HG03135 (cell line): ENCODE measurements around the gene CAMSAP2.
"Not testable (repeated sequence)": the region's sequence is repeated elsewhere in the genome, so short reads cannot be mapped to it uniquely, and the experiment has no call there.

Source experiments
- ATAC-seq: cut with Tn5 transposase; IDR thresholded peaks from one replicate; pipeline ENCODE4 v1.9.1; 2021; ENCODE audit warnings: mild to moderate bottlenecking, moderate library complexity; ENCODE audit not compliant: unreplicated experiment

CAMSAP2 gene

DNA sequence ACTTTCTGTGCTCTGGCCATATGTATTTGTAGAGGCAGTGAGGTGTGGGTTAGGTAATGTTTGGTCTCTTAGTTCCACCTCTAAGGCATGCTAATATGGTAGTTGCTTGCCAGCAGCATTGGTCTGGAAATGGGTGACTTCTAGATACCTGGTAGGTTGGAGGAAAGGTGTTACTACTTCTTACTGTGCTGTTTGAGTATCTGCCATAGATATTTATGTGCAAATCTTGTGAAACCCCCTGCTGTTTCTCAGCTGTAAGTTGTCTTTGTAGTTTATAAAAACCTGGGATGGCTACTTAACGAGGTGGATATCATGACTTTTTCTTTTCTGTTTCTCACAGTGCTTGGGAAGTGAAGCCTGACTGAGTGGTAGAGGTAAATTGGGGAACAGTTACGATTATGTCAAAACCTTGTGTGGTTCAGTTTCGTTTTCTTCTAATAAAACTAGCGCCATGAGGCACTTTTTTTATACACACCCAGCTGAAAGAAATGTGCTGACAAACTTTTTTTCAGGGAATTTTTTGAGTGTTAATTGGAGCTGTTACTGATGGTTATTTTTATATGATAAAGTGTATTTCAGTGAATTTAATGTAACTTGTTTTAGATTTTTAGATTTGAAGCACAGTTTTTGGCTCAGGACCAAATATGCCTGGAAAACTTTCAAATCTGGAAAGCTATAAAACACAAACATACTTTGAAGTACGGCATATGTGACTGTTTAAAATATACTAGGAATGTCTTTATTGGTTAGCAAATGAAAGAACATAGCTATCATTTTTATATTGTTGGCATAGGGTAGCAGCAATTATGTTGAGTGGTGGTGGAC, 42.1 kb downstream of the CAMSAP2 start:
- no peak for ATAC-seq

DNA sequence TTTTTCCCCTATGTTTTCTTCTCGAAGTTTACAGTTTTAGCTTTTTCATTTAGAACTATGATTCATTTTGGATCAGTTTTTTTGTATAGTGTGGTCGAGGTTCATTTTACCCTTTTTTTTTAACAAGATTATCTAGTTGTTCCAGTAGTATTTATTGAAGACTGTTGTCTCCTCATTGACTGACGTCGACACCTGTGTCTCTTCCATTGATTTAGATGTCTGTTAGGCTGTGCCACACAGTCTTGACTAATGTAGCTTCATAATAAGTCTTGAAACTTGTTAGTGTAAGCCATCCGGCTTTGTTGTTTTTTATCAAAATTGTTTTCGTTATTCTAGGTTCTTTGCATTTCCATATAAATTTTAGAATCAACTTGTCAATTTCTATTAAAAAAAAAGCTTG, 45.2 kb downstream of the CAMSAP2 start:
- ATAC-seq = no peak

DNA sequence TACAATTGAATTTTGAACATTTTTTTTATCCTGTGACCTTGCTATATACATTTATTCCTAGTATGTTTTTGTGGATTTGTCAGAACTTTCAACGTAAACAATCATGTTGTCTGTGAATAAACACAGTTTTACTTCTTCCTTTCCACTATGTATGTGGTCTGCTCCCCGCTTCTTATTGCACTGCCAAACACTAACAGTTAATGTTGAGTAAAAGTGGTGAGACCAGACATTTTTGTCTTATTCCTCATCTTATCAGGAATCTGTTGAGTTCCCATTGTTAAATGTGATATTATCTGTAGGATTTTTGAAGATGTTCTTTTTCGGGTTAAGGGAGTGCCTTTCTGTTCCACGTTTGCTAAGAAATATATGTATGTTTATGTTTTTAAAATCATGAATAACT, 45.9 kb downstream of the CAMSAP2 start:
- ATAC-seq = no peak

DNA sequence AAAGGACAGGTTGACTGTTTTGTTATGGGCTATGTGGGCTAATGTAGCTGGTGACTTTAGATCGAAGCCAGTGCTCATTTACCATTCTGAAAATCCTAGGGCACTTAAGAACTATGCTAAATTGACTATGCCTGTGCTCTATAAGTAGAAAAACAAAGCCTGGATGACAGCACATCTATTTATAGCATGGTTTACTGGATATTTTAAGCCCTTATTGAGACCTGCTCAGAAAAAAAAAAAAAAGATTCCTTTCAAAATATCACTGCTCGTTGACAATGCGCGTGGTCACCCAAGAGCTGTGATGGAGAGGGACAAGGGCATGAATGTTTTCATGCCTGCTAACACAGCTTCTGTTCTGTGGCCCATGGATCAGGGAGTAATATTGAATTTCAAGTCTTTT, 48.1 kb downstream of the CAMSAP2 start:
- no peak for ATAC-seq

DNA sequence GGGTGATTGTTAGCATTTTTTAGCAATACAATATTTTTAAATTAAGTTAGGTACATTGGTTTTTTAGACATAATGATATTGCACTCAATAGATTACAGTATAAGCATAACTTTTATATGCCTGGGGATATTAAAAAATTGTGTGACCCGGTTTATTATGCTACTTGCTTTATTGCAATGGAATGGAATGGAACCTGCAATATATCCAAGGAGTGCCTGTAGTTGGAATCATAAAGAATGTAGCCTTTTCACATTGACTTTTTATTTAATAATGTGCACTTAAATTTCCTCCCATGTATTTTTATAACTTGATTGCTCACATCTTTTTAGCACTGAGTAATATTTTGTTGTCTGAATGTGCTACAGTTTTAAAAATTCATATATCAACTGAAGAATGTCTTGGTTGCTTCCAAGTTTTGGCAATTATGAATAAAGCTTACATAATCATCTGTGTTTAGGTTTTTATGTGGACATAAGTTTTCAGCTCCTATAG, 49.2 kb downstream of the CAMSAP2 start:
- no peak for ATAC-seq

DNA sequence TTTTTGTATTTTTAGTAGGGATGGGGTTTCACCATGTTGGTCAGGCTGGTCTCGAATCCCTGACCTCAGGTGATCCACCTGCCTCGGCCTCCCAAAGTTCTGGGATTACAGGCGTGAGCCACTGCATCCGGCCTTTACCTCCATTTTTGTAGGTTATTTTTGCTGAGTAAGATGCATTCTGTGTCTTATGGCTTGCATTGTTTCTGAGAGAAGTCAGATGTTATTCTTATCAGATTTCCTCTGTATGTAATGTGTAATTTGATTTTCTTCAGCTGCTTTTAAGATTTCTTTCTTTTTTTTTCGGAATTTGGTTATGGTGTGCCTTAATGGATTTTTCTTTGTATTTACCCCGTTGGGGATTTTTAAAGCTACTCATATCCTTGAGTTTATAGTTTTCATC, 52.3 kb downstream of the CAMSAP2 start:
- ATAC-seq = not testable (repeated sequence)

DNA sequence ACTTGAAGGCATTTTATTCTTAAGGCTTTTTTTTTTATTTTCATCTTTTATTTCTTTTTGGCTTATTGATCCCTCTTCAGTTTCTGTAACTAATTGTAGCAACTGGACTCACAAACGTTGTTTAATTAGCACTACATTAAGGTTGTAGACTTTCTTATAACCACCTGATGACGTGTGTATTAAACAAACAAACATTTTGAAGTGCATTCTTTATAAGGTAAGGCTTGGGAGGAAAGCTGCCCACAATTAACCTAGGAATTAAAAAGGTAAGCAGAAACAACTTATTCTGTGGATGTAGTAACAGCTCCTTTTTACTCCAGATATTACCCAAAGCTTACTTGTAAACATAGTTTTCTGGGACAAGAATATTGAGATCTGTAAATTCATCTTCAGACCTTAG, 55.0 kb downstream of the CAMSAP2 start:
- no peak for ATAC-seq

DNA sequence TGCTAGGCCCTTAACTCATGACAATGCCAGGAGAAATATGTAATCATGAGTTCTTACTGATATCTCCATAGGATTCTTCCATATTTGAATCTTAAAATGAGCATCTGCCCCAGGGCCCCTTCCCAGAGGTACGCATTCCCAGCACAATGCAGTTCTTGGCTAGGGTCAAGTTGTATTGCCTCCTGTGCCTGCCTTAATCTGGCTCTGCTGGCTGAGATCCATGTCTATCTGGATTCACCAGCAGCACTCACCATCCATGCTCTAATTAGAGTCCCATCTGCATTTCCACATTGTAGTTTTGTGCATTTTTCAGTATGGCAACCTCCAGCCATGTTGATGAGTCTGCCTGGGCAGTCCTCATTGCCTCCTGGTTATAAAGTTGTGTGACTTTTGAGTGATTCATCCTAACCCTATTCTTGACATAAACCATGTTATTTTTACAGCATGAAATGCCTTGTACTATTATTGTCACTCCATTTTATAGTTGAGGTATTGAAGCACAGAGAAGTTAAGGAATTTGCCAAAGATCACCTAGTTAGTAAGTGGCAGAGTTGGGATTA, 55.9 kb downstream of the CAMSAP2 start:
- no peak for ATAC-seq

DNA sequence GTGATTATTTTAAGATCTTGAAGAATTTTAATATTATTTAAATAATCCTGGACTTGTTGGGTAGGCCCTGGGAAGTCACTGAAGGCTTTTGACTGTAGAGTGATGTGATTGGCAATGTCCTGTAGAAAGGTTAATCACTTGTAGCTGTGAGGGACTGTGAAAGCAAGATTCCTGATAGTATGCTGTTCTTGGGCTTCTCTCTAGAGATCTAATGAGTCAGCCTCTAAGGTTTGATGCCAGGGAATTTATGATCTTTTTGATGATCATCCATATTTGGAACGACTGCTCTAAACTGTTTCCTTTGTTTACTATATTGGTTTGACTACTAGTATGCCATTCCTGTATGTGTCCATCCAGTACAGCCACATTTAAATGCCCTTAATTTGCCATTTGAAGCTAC, 56.5 kb downstream of the CAMSAP2 start:
- ATAC-seq = no peak

DNA sequence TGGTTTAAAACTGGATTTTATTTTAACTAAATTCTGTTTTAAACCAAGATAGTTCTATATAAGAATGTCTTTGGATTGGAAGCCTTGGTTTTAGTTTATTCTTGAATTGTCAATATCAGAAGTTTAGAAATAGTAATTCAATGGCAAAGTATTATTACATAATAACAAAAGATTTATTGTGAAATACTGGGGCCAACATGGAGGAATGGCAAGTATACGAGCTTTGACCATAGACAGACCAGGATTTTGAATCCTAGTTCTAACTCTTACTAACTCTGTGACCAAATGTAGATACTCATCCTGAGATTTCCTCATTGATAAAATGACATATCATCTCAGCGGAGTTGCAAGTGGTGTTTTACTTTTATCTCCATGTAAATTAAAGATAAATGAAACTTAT, 63.3 kb downstream of the CAMSAP2 start:
- no peak for ATAC-seq

DNA sequence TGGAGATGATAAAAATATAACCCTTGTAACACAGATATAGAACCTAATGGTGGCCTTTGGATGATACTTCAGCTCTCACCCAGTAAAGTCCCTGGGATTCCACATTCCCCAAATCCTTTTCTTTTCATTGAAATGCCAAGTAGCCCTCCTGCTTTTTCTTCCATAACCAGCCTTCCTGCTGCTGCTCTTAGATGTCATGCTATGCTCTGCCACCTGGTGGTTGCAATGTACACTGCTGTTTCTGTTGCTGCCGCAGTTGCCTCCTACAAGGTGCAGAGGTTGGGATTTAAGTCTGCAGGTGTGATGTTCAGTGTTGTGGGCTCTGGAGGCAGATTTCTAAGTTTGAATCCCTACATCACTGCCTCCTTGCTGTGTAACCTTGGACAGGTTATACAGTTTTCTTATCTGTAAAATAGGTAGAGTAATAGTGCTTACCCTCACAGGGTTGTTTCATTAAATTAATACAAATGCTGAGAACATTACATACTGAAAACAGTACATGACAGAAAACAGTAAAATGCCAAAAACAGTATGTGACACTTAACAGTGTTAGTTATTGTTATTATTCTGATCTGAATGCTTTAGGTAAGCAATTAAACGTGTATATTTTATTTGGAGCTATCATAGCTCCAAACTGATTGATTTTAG, 64.3 kb downstream of the CAMSAP2 start:
- ATAC-seq = no peak

DNA sequence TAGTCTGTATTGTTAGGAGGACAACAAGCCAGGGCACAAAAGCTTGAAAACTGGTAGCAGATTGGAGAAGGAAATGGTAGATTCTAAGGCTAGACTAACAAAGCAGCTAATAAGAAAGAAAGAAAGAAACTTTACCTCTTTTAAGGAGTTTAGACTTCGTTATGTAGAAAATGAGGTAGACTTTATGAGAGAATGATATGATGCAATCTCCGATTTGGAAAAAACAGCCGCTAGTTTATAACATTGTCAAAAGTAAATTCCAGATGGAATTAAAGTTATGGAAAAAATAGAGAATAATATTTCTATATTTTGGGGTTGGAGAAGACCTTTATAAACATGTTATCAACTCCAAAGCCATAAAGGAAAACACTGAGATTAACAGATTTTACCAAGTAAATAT, 67.0 kb downstream of the CAMSAP2 start:
- no peak for ATAC-seq

DNA sequence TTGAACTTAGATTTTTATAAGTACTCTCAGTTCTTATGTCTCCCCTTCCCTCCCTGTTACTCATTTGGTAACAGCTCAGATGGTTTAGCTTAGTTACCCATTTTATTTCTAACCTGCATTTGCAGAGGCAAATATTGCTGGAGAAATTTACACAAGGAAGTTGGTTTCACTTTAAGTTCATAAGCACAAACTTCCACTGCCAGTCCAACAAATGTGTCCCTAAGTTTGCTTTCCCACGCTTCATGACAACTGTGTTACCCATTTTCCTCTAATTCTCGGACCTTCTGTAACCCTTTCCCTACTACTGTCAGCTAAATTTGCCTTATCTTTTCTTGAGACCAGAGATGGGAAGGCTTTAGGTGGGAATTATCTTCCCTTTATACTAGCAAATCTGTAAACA, 70.2 kb downstream of the CAMSAP2 start:
- ATAC-seq = no peak

DNA sequence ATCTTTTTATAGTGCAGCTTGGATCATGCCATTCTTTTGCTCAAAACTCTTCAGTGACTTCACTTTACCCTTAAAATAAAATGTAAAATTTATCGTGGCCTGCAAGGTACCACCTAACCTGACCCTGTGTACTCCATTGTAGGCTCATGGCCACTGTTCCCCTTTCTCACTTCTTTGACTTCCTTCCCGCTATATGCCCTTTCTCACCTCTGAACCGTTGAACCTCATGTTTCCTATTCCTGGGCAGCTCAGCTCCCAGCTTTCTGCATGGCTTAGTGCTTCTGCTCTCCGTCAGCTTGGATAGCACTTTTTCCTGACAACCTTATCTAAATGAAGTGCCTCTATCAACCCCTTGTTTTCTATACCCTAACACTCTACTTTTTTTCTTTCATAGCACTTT, 73.0 kb downstream of the CAMSAP2 start:
- ATAC-seq = no peak

DNA sequence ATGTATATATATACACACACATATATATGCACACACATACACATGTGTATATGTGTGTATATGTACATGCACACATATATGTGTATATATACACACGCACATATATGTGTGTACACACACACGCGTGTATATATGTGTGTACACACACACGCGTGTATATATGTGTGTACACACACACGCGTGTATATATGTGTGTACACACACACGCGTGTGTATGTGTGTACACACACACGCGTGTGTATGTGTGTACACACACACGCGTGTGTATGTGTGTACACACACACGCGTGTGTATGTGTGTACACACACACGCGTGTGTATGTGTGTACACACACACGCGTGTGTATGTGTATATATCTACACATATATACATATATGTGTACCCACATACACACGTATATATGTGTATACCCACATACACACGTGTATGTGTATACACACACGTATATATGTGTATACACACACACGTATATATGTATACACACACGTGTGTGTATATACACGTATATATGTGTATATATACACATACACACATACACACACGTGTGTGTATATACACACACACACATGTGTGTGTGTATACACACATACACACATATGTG, 78.0 kb downstream of the CAMSAP2 start:
- not testable (repeated sequence) for ATAC-seq

DNA sequence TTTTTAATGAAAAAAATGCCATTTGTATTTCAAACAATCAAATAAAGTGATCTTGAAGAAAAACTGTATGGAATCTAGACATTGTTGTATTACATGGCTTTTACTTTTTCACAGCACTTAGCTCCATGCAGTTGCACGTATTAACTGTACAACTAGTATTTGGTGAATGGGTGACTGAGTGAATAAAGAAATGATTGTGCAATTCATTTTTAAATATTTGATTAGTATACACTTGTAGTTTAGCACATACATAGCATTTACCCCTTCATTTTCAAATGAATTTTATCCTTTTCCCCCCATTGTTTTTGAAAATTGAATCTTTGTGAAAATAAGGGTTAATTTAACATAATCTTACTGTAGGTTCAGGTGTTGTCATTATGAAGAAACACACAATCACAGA, 79.6 kb downstream of the CAMSAP2 start:
- no peak for ATAC-seq

DNA sequence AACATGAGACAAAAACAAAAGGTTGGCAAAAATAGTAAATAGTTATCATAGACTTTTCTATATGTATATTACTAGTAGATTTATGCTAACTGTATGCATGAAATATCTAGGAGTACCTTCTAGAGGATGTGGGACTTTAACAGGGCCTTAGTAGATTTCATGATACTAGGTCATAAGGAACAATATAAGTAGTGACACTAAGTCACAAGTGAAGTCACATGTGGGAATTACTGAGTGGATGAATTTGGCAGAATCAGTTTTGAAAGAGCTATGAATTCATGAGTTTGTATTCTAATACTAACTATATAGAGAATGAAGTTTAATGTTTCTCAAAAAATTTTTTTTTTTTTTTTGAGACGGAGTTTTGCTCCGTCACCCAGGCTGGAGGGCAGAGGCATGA, 81.0 kb downstream of the CAMSAP2 start:
- no peak for ATAC-seq

DNA sequence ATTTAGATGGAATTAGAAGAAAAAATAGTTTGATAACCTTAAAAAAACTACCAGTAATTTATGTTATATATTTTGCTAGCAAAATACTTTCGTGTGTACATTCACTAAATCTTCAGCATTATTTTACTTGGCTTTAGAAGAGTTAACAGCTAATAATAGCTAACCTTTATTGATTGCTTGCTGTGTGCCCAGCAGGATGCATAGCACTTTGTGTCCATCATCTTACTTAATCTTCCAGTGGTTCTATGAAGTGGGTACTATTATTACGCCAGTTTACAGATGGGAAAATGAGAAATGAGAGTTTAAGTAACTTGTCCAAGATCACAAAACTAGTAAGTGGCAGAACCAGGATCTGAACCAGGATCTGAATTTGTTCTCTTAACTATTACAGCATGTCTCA, 92.4 kb downstream of the CAMSAP2 start:
- no peak for ATAC-seq

DNA sequence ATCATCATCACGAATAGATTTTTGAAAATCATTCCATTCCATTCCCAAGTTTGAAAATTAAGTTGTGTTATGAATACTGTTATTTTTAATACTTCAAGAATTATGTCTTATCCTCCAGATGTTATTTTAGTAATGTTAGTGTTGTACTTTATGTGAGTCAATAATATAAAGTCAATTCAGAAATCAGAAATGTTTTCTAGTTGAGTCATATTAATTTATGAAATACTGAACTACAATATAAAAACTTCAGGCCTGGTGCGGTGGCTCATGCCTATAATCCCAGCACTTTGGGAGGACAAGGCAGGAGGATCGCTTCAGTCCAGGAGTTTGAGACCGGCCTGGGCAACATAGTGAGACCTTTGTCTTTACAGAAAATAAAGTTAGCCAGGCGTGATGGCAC, 95.7 kb downstream of the CAMSAP2 start:
- no peak for ATAC-seq

DNA sequence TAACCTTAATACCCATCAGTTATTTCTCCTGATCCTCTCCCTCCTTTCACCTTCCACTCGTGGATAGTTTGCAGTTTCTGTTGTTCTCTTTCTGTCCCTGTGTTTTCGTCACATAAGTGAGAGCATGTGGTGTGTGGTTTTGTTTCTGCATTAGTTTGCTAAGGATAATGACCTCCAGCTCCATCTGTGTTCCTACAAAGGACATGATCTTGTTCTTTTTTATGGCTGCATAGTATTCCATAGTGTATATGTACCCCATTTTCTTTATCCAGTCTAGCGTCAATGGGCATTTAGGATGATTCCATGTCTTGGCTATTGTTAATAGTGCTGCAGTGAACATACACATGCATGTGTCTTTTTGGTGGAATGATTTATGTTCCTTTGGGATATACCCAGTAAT, 97.5 kb downstream of the CAMSAP2 start:
- ATAC-seq = no peak

DNA sequence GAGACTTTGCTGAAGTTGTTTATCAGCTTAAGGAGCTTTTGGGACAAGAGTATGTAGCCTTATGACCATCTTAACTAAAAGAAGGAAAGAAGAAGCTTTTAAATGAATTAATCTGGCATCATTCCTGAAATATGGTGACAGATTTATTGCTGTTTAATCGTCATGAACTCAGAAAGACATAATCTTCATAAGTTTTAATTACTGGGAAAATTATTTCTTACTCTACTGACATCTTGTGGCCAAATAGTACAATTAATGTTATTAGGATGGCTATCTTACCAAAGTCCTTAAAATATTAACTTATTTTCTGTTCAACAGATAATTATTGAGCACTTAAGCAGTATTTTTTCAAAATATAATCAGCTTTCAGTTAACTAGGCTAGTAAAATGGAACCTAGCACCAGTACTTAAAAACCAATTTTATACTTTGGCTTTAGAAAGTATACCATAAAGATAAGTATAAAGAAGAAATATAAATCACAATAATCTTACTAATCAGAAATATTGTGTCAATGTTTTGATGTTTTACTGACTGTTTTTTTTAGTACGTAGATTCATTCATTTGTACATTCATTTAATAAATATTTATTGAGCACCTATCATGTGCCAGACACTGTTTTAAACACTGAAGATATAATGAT, 99.4 kb downstream of the CAMSAP2 start:
- no peak for ATAC-seq
